Central memory CD8-positive, alpha-beta T cell (primary cell): ENCODE data around the gene LUM.

Experiments used
- ATAC-seq: fragments of 150-1000 bp; cut with Tn5 transposase; replicated peaks from 2 replicates; pipeline ENCODE4 v1.10.0; 2022; ENCODE audit warnings: mild to moderate bottlenecking, moderate FRiP score, moderate number of reproducible peaks; ENCODE audit not compliant: poor library complexity, severe bottlenecking; ENCODE audit errors: extremely low read depth
- DNase-seq, 2 donors: peaks; one replicate each; pipeline ENCODE4 v3.0.0; 2021; ENCODE audit warnings: low spot score in 2 of 2
- H3K27ac Mint-ChIP-seq: one replicate; pipeline ENCODE4 v1.8.0; 2022; ENCODE audit warnings: low read depth, mild to moderate bottlenecking, moderate library complexity, mixed read lengths
- H3K27me3 Mint-ChIP-seq: one replicate; pipeline ENCODE4 v1.8.0; 2022; ENCODE audit warnings: mixed read lengths
- H3K36me3 Mint-ChIP-seq: one replicate; pipeline ENCODE4 v1.8.0; 2022; ENCODE audit warnings: mild to moderate bottlenecking, moderate library complexity, mixed read lengths; ENCODE audit not compliant: insufficient read depth
- H3K4me1 Mint-ChIP-seq: one replicate; pipeline ENCODE4 v1.8.0; 2022; ENCODE audit warnings: mixed read lengths
- H3K4me3 Mint-ChIP-seq: one replicate; pipeline ENCODE4 v1.8.0; 2022; ENCODE audit warnings: mild to moderate bottlenecking, moderate library complexity, mixed read lengths
- H3K9me3 Mint-ChIP-seq: one replicate; pipeline ENCODE4 v1.8.0; 2022; ENCODE audit warnings: mixed read lengths

Gene LUM

DNA sequence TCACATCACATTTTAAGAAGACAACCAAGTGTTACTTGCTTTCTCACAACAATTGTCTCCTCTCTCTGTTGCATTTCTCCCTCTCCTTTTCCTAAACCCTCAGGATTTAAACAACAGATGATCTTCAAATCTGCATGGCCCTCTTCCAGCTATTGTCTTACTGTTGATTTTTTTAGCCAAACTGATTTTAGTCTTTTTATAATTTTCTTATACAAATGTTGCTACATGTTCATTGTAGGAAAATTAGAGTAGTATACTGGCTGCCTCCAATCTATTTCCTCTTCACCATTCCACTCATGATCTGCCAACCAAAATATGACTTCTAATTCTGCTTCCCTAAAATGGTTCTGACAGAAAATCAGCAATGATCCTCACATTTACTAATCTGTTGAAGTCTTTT lies 52.1 kb downstream of the LUM start:
- DNase-seq, result no peak
- no peak for ATAC-seq
- Mint-ChIP-seq H3K4me3 (no peak overlapping the region), H3K27me3 (no peaks in the 10 kb centered on the region), H3K9me3 (peaks cover 7% of the 10 kb centered on the region), H3K4me1 (no peaks in the 10 kb centered on the region), H3K36me3 (no peaks in the 10 kb centered on the region), H3K27ac (no peak overlapping the region)

- no peaks in the 10 kb centered on the region for H3K4me1 Mint-ChIP-seq
- no peak for ATAC-seq
- no peak overlapping the region for H3K27ac Mint-ChIP-seq
- peaks cover 7% of the 10 kb centered on the region for H3K9me3 Mint-ChIP-seq
- no peaks in the 10 kb centered on the region for H3K27me3 Mint-ChIP-seq
- DNase-seq, result no peak
- H3K36me3 Mint-ChIP-seq, result no peaks in the 10 kb centered on the region
- H3K4me3 Mint-ChIP-seq, result no peak overlapping the region
Measured at GRCh38 chr12:91058786-91059185, 52.5 kb downstream of the LUM start.

DNA sequence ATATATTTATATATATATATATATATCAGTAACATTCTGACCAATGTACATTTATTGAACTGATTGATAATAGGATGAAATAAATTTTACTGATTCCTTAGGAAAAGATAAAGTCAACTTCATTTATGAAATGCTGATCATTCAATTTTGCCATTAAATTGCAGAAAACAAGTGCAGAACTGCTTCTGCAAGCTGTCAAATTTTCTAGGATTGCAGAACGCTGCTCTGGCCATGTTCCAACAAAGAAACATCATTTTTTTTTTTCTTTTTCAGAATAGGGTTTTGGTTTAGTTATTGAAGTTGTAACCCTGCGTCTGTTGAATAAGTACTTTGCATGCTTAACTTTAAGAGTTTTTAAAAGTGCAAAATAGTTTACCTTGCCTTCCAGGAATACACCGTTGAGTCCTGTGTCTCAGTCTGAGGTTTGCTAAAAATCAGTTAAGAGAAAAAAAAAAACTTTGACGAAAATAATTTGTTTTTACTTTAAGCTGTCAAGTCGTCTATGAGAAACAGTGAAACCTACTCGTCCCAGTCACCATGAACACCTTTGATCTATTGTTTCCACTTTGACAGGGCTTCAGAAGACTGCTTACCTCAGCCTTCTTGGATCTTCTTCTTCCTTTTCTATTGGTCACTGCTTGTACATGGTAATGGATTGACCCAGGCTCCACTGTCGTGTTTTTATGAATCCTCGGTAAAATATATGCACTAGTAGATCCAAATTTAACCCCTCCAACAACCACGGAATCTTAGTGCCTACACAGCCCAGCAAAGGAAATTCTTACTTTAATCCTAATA lies 53.7 kb downstream of the LUM start, which contains the start of gene KERA:
TSS of gene KERA (minus strand) at position 657 of the 798 bp plus-strand sequence. CDS start 1,743 bp downstream, outside the sequence.
- Mint-ChIP-seq H3K9me3 (peaks cover 7% of the 10 kb centered on the region), H3K27ac (no peak within 1 kb of the TSS), H3K4me1 (no peaks in the 10 kb centered on the region), H3K36me3 (no peaks in the 10 kb centered on the region), H3K4me3 (no peak within 1 kb of the TSS), H3K27me3 (no peaks in the 10 kb centered on the region)
- no peak for ATAC-seq
- no peak for DNase-seq

GRCh38 chr12:91056488-91056887 lies 54.8 kb downstream of the LUM start:
- DNase-seq (no peak), ATAC-seq (no peak)
- no peaks in the 10 kb centered on the region for H3K4me1 Mint-ChIP-seq
- H3K4me3 Mint-ChIP-seq, result no peak overlapping the region
- H3K27ac Mint-ChIP-seq, result no peak overlapping the region
- H3K9me3 Mint-ChIP-seq, result peaks cover 7% of the 10 kb centered on the region
- H3K36me3 Mint-ChIP-seq, result no peaks in the 10 kb centered on the region
- H3K27me3 Mint-ChIP-seq, result no peaks in the 10 kb centered on the region

DNA sequence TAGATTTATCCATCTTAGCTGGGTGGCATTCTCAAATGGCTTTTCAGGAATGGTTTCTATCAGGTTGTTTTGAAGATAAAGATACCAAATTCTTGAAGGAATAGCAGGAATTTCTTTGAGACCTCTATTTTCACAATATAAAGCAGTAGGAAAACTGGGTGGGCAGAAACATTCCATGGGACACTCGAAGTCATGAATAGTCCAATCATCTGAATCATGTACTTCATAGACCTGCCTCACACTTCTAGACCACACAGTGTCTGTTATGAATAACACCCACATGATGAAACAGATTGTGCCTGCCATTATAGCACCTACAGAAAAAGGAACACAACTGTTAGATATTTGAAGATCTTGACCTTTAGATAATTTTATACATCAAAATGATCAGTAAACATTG lies 55.3 kb downstream of the LUM start:
- H3K27ac Mint-ChIP-seq, result no peak overlapping the region
- no peak overlapping the region for H3K4me3 Mint-ChIP-seq
- H3K4me1 Mint-ChIP-seq, result no peaks in the 10 kb centered on the region
- DNase-seq, result no peak
- no peak for ATAC-seq
- peaks cover 7% of the 10 kb centered on the region for H3K9me3 Mint-ChIP-seq
- H3K27me3 Mint-ChIP-seq, result no peaks in the 10 kb centered on the region
- H3K36me3 Mint-ChIP-seq, result no peaks in the 10 kb centered on the region

DNA sequence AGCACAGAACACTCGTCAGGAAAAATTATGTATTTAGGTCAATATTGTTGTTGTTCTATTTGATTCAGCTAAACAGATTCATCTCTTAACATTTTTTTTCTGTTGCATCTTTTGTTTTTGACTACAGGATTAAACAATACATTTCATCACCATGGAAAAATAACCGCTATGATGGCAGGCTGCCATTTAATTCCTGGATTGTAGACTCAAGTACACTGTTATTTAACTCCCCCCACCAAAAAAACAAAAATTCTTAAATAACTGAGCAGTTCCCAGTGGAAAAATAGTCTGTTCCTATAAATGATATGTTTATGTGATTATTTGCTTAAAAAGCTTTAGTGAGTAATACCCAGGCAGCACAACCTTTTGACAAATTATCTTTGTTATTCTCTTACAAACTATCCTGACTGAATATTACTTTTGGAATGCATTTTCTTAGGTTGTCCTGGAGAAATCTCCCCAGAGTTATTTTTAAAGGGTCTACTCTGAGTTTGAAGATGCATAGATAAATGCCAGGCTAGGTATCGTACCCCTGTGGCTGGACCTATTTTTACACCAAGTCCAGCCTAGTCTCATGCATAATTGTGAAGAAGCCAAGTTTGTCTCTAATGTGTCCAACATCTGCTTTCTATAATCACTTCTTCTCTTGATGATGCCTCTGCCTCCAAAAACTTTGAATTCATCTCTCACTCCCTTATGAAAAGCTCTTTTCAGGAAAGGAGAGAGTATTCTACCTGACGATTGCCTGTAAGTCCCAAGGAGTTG lies 57.2 kb downstream of the LUM start:
- no peak for DNase-seq
- Mint-ChIP-seq H3K4me1 (no peaks in the 10 kb centered on the region), H3K36me3 (no peaks in the 10 kb centered on the region), H3K9me3 (no peaks in the 10 kb centered on the region), H3K4me3 (no peak overlapping the region), H3K27me3 (no peaks in the 10 kb centered on the region), H3K27ac (no peak overlapping the region)
- ATAC-seq, result no peak
